ENCODE measurements around the gene TMEM242.

TMEM242 gene

DNA sequence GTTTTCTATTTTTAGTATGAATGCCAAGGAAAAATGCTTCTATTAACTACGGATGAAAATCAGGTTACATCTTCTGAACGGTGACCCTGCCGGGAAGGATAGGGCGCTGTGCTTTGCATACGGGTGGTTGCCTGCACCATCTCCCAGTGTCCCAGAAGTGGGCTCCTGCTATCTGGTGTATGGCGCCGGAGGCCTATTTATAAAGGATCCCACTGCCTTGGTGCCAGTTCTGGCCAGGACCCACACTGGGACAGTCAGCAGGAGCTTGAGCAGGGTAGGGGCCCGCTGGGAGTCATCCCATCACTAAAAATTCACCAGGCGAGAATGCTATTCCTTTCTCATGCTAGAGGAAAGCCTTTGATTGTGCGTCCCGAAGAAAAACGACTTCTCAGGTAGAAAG lies 22.9 kb downstream of the TMEM242 start:
- H3K4me3 ChIP-seq (ENCODE audit: severe bottlenecking): no peak overlapping the region
- H3K27ac ChIP-seq (ENCODE audit: poor library complexity, severe bottlenecking): no peak overlapping the region
- no peaks in the 10 kb centered on the region for H3K27me3 ChIP-seq (ENCODE audit: insufficient read depth, poor library complexity, severe bottlenecking)
- no peak for ATAC-seq (ENCODE audit: low read depth)
- H3K36me3 ChIP-seq (ENCODE audit: low read depth): no peaks in the 10 kb centered on the region
- DNase-seq (ENCODE audit: low spot score): no peak
- no peak for TF ChIP-seq CTCF (IDR thresholded peaks at IDR 0.05; ENCODE audit: poor library complexity, severe bottlenecking)
- H3K9me3 ChIP-seq (ENCODE audit: severe bottlenecking): no peaks in the 10 kb centered on the region
- H3K4me1 ChIP-seq (ENCODE audit: insufficient read depth, poor library complexity, severe bottlenecking): no peaks in the 10 kb centered on the region

DNA sequence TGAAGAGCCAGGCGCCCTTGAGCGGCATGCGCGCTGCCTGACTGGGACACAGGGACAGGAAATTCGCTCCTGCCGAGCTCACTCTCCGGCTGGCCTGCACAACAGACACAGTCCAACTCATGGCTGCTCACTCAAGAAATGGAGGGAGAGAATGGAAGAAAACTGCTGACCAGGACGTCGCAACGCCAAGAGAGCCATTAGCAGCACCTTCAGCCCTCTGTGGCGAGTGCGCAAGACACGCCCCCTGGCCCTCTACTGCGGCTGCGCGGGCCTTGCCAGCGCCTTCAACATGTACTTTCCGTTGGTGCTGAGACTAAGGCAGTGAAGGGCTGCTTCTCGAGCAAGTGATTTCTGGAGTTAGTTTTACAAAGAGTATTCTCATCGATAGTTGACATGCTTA lies 23.3 kb downstream of the TMEM242 start:
- Histone ChIP-seq H3K4me3 (ENCODE audit: severe bottlenecking) (no peak overlapping the region), H3K27me3 (ENCODE audit: insufficient read depth, poor library complexity, severe bottlenecking) (no peaks in the 10 kb centered on the region), H3K36me3 (ENCODE audit: low read depth) (no peaks in the 10 kb centered on the region), H3K27ac (ENCODE audit: poor library complexity, severe bottlenecking) (no peak overlapping the region), H3K4me1 (ENCODE audit: insufficient read depth, poor library complexity, severe bottlenecking) (no peaks in the 10 kb centered on the region), H3K9me3 (ENCODE audit: severe bottlenecking) (no peaks in the 10 kb centered on the region)
- ATAC-seq (ENCODE audit: low read depth): no peak
- TF ChIP-seq CTCF (IDR thresholded peaks at IDR 0.05; ENCODE audit: poor library complexity, severe bottlenecking): no peak
- DNase-seq (ENCODE audit: low spot score): no peak

- no peaks in the 10 kb centered on the region for H3K4me1 ChIP-seq (ENCODE audit: insufficient read depth, poor library complexity, severe bottlenecking)
- no peaks in the 10 kb centered on the region for H3K9me3 ChIP-seq (ENCODE audit: severe bottlenecking)
- no peak overlapping the region for H3K4me3 ChIP-seq (ENCODE audit: severe bottlenecking)
- no peak for TF ChIP-seq CTCF (IDR thresholded peaks at IDR 0.05; ENCODE audit: poor library complexity, severe bottlenecking)
- no peak overlapping the region for H3K27ac ChIP-seq (ENCODE audit: poor library complexity, severe bottlenecking)
- H3K27me3 ChIP-seq (ENCODE audit: insufficient read depth, poor library complexity, severe bottlenecking): no peaks in the 10 kb centered on the region
- H3K36me3 ChIP-seq (ENCODE audit: low read depth): no peaks in the 10 kb centered on the region
- DNase-seq (ENCODE audit: low spot score) (no peak), ATAC-seq (ENCODE audit: low read depth) (no peak)
Observed at GRCh38 chr6:157298216-157298724, 25.0 kb downstream of the TMEM242 start.

DNA sequence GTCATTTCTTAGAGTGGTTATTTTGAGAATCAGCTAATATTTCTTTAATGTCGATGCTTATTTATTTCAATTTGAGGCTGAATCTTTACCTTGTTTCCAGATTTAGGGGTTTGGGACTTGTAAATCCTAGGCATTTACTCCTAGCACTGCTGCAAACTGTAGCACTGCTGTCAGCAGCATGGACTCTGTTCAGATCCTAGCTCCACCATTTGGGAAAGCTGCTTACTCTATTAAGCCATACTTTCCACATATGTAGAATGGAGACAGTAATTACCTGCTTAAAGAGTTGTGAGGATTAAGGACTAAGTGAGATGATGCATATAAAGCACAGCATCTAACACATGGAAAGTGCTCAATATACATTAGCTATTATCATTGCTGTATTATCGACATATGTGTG lies 28.7 kb downstream of the TMEM242 start:
- H3K27me3 ChIP-seq (ENCODE audit: insufficient read depth, poor library complexity, severe bottlenecking): no peaks in the 10 kb centered on the region
- ATAC-seq (ENCODE audit: low read depth) (no peak), DNase-seq (ENCODE audit: low spot score) (no peak)
- no peaks in the 10 kb centered on the region for H3K9me3 ChIP-seq (ENCODE audit: severe bottlenecking)
- H3K36me3 ChIP-seq (ENCODE audit: low read depth): peaks cover 17% of the 10 kb centered on the region
- TF ChIP-seq CTCF (IDR thresholded peaks at IDR 0.05; ENCODE audit: poor library complexity, severe bottlenecking): no peak
- H3K27ac ChIP-seq (ENCODE audit: poor library complexity, severe bottlenecking): no peak overlapping the region
- no peaks in the 10 kb centered on the region for H3K4me1 ChIP-seq (ENCODE audit: insufficient read depth, poor library complexity, severe bottlenecking)
- H3K4me3 ChIP-seq (ENCODE audit: severe bottlenecking): no peak overlapping the region

DNA sequence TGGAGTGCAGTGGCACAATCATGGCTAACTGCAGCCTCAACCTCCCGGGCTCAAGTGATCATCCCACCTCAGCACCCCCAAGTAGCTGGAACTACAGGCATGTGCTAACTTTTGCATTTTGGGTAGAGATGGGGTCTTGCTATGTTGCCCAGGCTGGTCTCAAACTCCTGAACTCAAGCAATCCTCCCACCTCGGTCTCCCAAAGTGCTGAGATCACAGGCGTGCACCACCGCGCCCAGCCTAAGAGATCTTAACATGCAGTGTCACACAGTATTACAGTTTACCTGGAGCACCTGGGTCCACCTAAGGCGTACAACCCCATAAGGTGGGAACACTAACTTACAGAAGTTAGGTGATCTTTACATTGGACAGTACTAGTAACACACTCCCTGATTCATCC lies 29.5 kb downstream of the TMEM242 start:
- no peaks in the 10 kb centered on the region for H3K27me3 ChIP-seq (ENCODE audit: insufficient read depth, poor library complexity, severe bottlenecking)
- no peak for TF ChIP-seq CTCF (IDR thresholded peaks at IDR 0.05; ENCODE audit: poor library complexity, severe bottlenecking)
- no peak overlapping the region for H3K27ac ChIP-seq (ENCODE audit: poor library complexity, severe bottlenecking)
- ATAC-seq (ENCODE audit: low read depth) (no peak), DNase-seq (ENCODE audit: low spot score) (no peak)
- H3K4me1 ChIP-seq (ENCODE audit: insufficient read depth, poor library complexity, severe bottlenecking): no peaks in the 10 kb centered on the region
- no peak overlapping the region for H3K4me3 ChIP-seq (ENCODE audit: severe bottlenecking)
- peaks cover 17% of the 10 kb centered on the region for H3K36me3 ChIP-seq (ENCODE audit: low read depth)
- H3K9me3 ChIP-seq (ENCODE audit: severe bottlenecking): no peaks in the 10 kb centered on the region

Data from RWPE2 (cell line).